GM21381 (cell line): ENCODE measurements around the gene DIRAS2.

Experiments used
- ATAC-seq: cut with Tn5 transposase; IDR thresholded peaks from one replicate; pipeline ENCODE4 v1.9.1; 2021; ENCODE audit warnings: mild to moderate bottlenecking, moderate library complexity; ENCODE audit not compliant: unreplicated experiment

DIRAS2 gene

DNA sequence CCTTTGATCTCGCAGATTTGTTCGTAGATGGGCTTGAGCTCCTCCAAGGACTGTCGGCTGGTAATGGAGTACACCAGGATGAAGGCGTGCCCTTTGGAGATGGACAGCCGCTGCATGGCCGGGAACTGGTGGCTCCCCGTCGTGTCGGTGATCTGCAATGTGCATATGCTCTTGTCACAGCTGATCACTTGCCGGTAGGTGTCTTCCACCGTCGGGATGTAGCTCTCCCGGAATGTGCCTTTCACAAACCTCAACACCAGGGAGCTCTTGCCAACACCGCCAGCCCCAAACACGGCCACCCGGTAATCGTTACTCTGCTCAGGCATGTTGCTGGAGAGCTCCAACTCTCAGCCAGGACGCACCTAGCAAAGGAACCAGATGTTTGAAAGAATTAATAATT, 29.1 kb downstream of the DIRAS2 start:
- no peak for ATAC-seq

DNA sequence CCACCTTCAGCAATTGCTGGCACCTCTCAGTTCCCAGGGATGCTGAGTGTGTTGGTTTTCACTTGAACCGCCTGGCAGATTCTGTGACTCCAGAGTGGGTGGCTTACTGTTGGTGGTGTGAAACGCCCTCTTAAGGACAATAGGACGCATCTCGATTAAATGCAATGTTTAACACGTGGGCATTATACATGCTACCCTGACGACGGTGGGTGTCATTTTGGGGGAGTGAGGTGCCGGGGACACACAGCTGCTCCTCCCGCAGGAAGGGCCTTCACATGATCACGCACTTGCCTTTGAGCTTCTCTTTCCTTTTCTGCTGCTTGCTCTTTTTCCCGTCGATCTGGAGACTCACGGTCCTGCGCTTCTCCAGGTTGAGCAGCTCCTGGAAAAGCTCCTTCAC, 29.7 kb downstream of the DIRAS2 start:
- no peak for ATAC-seq

DNA sequence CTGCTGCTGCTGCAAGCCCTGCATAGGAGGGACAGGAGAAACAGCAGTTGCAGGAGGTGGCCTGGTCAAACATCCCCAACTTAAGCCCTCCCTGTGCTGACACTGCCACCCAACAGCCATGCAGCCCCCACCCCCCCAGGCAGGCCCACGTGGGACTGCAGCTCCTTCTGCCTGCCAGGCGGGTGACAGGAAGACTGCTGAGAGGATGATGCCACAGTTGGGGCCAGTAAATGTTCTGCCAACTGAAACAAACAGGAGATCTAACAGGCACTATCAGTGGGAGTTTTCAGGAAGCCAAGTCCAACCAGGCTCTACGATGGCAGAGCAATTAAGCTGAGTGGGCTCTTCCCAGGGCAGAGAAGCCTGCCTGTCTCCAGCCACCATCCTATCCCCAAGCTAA, 31.1 kb downstream of the DIRAS2 start:
- no peak for ATAC-seq

DNA sequence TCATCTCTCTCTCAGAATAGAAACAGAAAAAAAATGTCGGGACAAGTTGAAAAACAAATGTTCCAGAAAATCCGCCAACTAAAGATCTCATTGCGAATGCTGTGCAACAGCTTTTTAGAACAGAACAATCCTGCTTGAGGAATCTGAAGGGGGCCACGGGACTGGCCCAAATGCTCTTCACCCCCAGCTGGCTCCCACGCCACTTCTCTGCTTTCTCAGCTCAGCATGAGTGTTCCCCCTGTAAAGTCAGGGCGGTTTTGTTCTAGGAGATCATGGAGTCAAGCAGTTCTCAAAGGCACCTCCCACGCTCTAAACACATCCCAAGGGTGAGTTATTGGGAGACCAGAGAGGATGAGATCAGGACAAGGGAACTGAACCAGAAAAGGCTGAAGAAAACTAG, 31.5 kb downstream of the DIRAS2 start:
- no peak for ATAC-seq

DNA sequence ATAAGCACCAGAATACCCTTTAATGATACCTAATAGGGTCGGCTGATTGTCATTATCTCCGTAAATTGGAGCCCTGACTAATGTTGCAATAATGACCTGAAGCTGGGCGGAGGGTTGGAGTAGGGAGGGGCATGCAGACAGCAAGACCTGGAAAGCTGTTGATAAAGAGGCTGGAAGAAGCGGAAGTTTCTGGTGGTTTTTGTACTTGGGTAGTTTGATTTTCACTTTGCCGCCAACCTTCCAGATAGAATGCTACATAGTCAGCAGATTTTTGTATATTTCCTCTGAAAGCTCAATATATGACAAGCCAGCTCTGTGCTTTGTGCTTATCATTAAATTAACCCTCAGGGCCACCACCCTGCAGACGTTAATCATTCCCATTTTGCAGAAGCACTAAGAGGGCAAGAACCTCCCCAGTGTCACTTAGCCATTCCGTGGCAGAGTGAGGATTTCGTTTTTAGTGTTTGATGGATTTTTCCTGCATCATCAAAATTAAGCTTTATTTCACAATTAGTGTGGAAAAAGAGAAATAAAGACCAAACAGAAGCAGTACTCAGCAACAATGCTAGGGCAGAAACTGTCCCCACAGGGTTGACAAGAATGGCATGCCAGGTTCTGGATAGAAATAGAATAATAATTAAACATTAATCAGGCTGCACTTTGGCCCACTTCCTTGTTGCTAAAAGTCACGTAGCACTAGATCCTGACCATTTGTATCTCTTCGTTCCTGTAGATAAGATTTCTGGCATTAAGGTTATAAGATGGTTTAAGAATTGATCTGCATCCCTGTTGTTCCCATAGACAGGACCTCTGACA, 34.7 kb downstream of the DIRAS2 start:
- ATAC-seq: no peak

DNA sequence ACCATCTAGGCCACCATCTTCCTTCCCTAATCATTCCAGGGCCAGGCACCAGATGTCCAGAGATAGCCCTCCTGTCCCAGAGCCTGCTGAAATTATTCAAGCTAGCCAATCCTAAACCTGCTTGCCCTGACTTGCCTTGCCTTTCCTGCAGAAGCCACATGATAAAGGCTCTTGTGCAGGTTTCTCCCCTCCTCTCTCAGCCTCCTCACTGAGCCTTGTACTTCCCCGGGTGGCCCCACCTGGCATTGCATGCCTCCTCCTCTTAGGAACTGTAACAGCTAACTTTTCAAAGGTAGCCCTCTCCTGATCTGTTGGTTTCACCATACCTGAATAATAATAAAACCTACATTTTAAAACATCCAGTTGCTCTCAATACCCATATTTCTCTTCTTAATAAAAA, 42.6 kb downstream of the DIRAS2 start:
- ATAC-seq: no peak

DNA sequence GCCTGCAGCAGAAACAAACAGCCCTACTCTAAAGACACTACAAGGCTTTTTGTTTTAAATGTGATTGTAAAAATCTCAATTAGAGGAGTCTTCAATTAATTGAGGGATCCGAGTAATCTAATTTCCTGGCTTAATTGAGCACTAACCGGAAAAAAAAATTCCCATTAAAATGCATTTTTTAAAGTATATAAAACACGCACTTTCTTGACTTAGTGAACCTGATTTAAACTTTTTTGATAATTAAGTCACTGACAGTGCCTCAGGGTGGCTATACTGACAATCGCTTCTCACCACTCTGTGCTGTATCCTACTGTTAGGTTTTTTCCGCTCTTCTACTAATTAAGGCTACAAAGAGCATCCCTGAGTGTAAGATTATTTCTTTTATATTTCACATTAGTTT, 44.4 kb downstream of the DIRAS2 start:
- ATAC-seq: no peak

DNA sequence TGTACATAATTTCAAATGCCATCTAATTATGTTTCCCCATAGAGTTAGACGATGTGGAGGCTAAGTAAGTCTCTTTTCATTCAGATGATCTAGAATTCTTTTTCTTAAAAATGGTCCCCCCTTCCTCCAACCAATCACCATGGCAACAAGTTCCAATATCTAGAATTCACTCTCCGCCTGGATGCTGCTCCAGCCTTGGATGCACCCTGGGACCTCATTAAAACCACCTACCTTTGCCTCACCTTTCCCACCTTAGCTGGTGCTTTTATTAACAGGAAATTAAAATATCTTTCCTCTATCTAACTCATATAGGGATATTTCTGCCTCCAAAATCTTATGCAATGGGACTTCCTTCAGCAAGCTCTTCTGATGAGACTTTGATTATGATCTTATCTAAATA, 49.0 kb downstream of the DIRAS2 start:
- ATAC-seq: no peak

DNA sequence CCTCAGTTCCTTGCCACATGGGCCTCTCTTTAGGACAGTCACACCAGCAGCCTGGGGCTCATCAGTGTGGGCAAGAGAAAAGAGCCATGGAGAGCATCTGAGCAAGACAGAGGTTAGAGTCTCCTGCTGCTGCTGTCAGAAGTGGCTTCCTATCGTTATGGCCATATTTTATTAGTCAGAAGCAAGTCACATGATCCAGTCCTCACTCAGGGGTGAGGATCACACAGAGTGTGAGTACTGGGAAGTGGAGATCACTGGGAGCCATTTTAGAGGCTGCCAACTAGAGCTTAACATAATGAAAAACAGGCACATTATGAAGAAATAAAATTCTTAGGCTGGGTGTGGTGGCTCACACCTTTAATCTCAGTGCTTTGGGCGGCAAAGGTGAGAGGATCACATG, 62.0 kb downstream of the DIRAS2 start:
- ATAC-seq: no peak

DNA sequence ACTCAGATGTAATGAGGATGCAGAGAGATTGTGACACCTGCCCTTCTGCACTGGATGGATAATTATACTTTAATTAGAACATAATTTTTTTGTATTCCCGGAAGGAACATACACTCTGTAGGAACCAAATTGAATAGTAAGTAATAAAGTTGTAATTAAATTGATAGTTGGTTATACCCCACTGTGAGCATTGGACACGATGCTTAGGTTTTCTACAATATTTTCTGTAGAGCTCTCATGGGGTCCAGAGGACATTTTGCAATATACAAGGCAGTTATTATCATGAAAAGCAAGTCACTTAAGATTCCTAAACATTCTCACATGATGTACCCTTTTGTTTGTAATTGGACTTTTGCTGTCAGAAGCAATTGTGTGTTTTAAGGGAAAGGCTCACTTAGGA, 63.4 kb downstream of the DIRAS2 start:
- ATAC-seq: no peak

- no peak for ATAC-seq
Observed at GRCh38 chr9:90578126-90578815, 64.4 kb downstream of the DIRAS2 start.

DNA sequence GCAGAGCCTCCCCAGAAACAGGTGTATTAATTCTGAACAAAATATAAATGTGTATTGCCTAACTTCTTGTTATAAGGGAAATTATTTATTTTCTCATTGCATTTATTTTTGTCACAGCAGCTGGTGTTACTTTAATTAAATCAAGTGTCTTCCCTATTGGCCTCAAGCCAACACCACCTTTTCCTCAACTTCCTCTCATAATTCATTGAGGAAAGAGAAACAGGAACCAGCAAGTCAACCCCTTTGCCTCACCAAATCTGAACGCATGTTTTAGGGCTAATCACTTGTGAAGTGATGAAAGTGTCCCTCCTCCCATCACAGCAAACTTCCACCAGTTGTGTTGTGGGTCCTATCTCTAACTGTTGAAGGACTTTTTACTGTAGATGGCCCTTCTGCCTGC, 73.1 kb downstream of the DIRAS2 start:
- ATAC-seq: no peak

DNA sequence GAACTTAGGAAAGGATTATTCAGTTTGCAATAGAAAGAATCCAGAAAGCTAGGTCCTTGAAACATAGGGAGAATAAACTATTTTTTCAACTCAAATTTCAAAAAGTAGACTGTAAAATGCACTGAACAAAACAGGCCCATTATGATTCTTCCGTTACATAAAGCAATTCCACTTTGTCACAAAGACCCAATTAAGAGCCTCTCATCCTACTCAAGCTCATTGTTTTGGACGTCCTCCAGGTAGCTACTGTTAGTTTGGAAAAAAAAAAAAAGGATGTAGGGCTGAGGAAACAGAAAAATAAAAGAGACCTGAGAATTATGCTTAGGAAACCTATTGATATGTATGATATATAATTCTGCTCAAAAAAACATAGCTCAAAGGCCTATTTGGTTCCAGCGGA, 74.0 kb downstream of the DIRAS2 start:
- ATAC-seq: no peak

- ATAC-seq: no peak
Observed at GRCh38 chr9:90562229-90562628, 80.4 kb downstream of the DIRAS2 start.
